Uterus (tissue), 4 donors: ENCODE data around the gene LDLRAD2. TPM values are rescaled to one million over a fixed set of nuclear protein-coding genes. Genes with fewer than 3 reads are reported as not detected.

ENCODE experiments used
- DNase-seq, 2 donors: peaks; one replicate each; pipeline ENCODE4 v3.0.0-alpha.2; 2019 to 2020
- H3K27ac ChIP-seq, 2 donors: fragments of 200-600 bp; sonication (generic); 1 replicate in 1 of 2; 2 replicates in 1 of 2; pipeline ENCODE4 v1.5.1; 2016 to 2018
- H3K27me3 ChIP-seq, 2 donors: fragments of 200-600 bp; sonication (generic); one replicate each; pipeline ENCODE4 v1.5.1; 2018 to 2019; ENCODE audit warnings: control low read depth in 1 of 2
- H3K36me3 ChIP-seq, 2 donors: fragments of 200-600 bp; sonication (generic); one replicate each; pipeline ENCODE4 v1.5.1; 2019; ENCODE audit warnings: control low read depth in 1 of 2
- H3K4me1 ChIP-seq, 2 donors: fragments of 200-600 bp; sonication (generic); one replicate each; pipeline ENCODE4 v1.5.1; 2018 to 2019; ENCODE audit warnings: control low read depth in 1 of 2
- H3K4me3 ChIP-seq, 2 donors: fragments of 200-600 bp; sonication (generic); 1 replicate in 1 of 2; 2 replicates in 1 of 2; pipeline ENCODE4 v1.5.1; 2018 to 2019; ENCODE audit warnings: mild to moderate bottlenecking in 1 of 2
- H3K9me3 ChIP-seq, 2 donors: fragments of 200-600 bp; sonication (generic); one replicate each; pipeline ENCODE4 v1.5.1; 2019; ENCODE audit warnings: control low read depth in 1 of 2
- POLR2A ChIP-seq, 2 donors: fragments of 450-650 bp; IDR thresholded peaks; one replicate each; pipeline ENCODE4 v1.6.1; 2016; ENCODE audit warnings: antibody characterized with exemption in 2 of 2, mild to moderate bottlenecking in 1 of 2, moderate library complexity in 1 of 2
- intact Hi-C: fragments of 100-400 bp; cut with DNase I; formaldehyde crosslinking; loops from one replicate; pipeline ENCODE4 v1.15.1; 2023; ENCODE audit warnings: low total_unique reads
- total RNA-seq, 4 donors: library from RNA; depleted of rRNA in 3 of 4; stranded (reverse); fragments of >200 nt in 3 of 4; gene quantifications; one replicate each; pipeline versions ENCODE4 v1.1.0 to v1.2.4, GENCODE V29; 2014 to 2023
- TF ChIP-seq, protein P1 (sequence below), 4 experiments: fragments of 200-600 bp in 2 of 4; fragments of 450-650 bp in 2 of 4; sonication (generic) in 2 of 4; IDR thresholded peaks; one replicate each; pipeline ENCODE4 v1.5.1; 2016 to 2019; ENCODE audit warnings: antibody characterized with exemption in 4 of 4, mild to moderate bottlenecking in 2 of 4, moderate library complexity in 1 of 4
- donor health status: DM: yes; HTN: yes; CAD: no.

LDLRAD2 gene
- total RNA-seq, 4 donors from 2014 or later, result 0.48 TPM; not detected in 3

DNA sequence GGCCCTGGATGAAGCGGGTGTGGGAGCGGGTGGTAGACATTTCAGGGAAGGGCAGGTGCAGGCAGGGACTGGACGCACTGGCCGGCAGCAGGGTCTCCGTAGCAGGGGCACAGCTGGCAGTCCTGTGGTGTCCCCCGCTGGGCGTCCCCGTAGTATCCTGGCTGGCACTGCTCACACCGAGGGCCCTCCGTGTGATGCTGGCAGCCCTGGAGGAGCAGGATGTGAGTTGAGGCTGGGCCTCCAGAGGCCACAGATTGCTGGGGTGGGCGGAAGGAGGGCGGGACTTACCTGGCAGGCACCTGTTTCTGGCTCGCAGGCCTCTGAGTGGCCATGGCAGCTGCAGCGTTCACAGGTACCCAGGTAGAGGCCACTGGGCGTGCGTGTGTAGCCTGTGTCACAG lies 62.3 kb downstream of the LDLRAD2 start:
- Histone ChIP-seq H3K4me1 (peaks cover 0 to 7% of the 10 kb centered on the region in 2 donors), H3K36me3 (no peaks in the 10 kb centered on the region), H3K9me3 (no peaks in the 10 kb centered on the region), H3K27me3 (no peaks in the 10 kb centered on the region), H3K4me3 (no peak overlapping the region), H3K27ac (no peak overlapping the region)
- no peak for TF ChIP-seq POLR2A (IDR thresholded peaks at IDR 0.05)
- TF ChIP-seq, protein P1, sequence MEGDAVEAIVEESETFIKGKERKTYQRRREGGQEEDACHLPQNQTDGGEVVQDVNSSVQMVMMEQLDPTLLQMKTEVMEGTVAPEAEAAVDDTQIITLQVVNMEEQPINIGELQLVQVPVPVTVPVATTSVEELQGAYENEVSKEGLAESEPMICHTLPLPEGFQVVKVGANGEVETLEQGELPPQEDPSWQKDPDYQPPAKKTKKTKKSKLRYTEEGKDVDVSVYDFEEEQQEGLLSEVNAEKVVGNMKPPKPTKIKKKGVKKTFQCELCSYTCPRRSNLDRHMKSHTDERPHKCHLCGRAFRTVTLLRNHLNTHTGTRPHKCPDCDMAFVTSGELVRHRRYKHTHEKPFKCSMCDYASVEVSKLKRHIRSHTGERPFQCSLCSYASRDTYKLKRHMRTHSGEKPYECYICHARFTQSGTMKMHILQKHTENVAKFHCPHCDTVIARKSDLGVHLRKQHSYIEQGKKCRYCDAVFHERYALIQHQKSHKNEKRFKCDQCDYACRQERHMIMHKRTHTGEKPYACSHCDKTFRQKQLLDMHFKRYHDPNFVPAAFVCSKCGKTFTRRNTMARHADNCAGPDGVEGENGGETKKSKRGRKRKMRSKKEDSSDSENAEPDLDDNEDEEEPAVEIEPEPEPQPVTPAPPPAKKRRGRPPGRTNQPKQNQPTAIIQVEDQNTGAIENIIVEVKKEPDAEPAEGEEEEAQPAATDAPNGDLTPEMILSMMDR (IDR thresholded peaks at IDR 0.05), result no peak
- intact Hi-C loops, result no loop called here
- no peak for DNase-seq

Other genes starting within 250 kb of the LDLRAD2 start
- gene RAP1GAP, start 142.9 kb upstream of the LDLRAD2 start, total RNA-seq, result 1 to 10 TPM in 1 of 4 donors, under 1 TPM in 1, not detected in 2; 0.18 to 6.9 TPM
- gene USP48, start 29.1 kb upstream of the LDLRAD2 start, total RNA-seq, result 10 to 100 TPM; 23.1 to 92.5 (median 64.4) TPM
- gene HSPG2, start 125.0 kb downstream of the LDLRAD2 start, total RNA-seq, result 100 to 1,000 TPM in 3 of 4 donors, 10 to 100 TPM in 1; 96.8 to 677 (median 290) TPM
- gene CELA3B, start 164.8 kb downstream of the LDLRAD2 start, total RNA-seq, result under 1 TPM in 1 of 4 donors, not detected in 3; 0.35 TPM
- not detected for gene CELA3A, start 189.4 kb downstream of the LDLRAD2 start, total RNA-seq
- 100 to 1,000 TPM; 173 to 570 (median 223) TPM for gene CDC42, start 240.4 kb downstream of the LDLRAD2 start, total RNA-seq